ENCODE results near the gene EBF3.

- TF ChIP-seq TCF7L2 (IDR thresholded peaks at IDR 0.05; ENCODE audit: low read depth, low read length), result no peak
- TF ChIP-seq, protein P1, sequence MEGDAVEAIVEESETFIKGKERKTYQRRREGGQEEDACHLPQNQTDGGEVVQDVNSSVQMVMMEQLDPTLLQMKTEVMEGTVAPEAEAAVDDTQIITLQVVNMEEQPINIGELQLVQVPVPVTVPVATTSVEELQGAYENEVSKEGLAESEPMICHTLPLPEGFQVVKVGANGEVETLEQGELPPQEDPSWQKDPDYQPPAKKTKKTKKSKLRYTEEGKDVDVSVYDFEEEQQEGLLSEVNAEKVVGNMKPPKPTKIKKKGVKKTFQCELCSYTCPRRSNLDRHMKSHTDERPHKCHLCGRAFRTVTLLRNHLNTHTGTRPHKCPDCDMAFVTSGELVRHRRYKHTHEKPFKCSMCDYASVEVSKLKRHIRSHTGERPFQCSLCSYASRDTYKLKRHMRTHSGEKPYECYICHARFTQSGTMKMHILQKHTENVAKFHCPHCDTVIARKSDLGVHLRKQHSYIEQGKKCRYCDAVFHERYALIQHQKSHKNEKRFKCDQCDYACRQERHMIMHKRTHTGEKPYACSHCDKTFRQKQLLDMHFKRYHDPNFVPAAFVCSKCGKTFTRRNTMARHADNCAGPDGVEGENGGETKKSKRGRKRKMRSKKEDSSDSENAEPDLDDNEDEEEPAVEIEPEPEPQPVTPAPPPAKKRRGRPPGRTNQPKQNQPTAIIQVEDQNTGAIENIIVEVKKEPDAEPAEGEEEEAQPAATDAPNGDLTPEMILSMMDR (IDR thresholded peaks at IDR 0.05), result no peak
These were observed 38.5 kb upstream of the EBF3 start for GRCh38 chr10:130002606-130003005.
